Gastroesophageal sphincter (tissue), 4 donors: ENCODE data around the gene SLC37A1. TPM values are rescaled to one million over a fixed set of nuclear protein-coding genes. Genes with fewer than 3 reads are reported as not detected.

Experiments
- ATAC-seq: fragments of 150-250 bp; one replicate; pipeline ENCODE4 v1.9.1; 2016; ENCODE audit warnings: mild to moderate bottlenecking, moderate library complexity
- H3K27ac ChIP-seq, 4 donors: fragments of 200-600 bp; sonication (generic) in 3 of 4; 1 replicate in 3 of 4; 2 replicates in 1 of 4; pipeline ENCODE4 v1.5.1; 2016 to 2019
- H3K27me3 ChIP-seq: fragments of 200-600 bp; sonication (generic); one replicate; pipeline ENCODE4 v1.5.1; 2019
- H3K36me3 ChIP-seq, 2 donors: fragments of 200-600 bp; sonication (generic); one replicate each; pipeline ENCODE4 v1.5.1; 2019; ENCODE audit warnings: control low read depth in 1 of 2
- H3K4me1 ChIP-seq, 3 donors: fragments of 200-600 bp; sonication (generic); 1 replicate in 2 of 3; 2 replicates in 1 of 3; pipeline ENCODE4 v1.5.1; 2016 to 2019; ENCODE audit warnings: control low read depth in 2 of 3
- H3K4me3 ChIP-seq, 2 donors: fragments of 200-600 bp; sonication (generic); one replicate each; pipeline ENCODE4 v1.5.1; 2019; ENCODE audit warnings: mild to moderate bottlenecking in 1 of 2, moderate library complexity in 1 of 2
- H3K9me3 ChIP-seq, 3 donors: fragments of 200-600 bp; sonication (generic); one replicate each; pipeline ENCODE4 v1.5.1; 2017 to 2019; ENCODE audit warnings: control low read depth in 2 of 3
- EP300 ChIP-seq: sonication (generic); formaldehyde crosslinking; IDR thresholded peaks from one replicate; pipeline ENCODE4 v1.6.1; 2017; ENCODE audit warnings: antibody characterized with exemption, mild to moderate bottlenecking
- POLR2A ChIP-seq, 2 donors: fragments of 450-650 bp; IDR thresholded peaks; one replicate each; pipeline ENCODE4 v1.6.1; 2017; ENCODE audit warnings: antibody characterized with exemption in 2 of 2, mild to moderate bottlenecking in 2 of 2, moderate library complexity in 1 of 2
- POLR2AphosphoS5 ChIP-seq: sonication (generic); formaldehyde crosslinking; IDR thresholded peaks from one replicate; pipeline ENCODE4 v1.6.1; 2017; ENCODE audit warnings: antibody characterized with exemption
- WGBS, 2 donors: methylation state at CpG; one replicate each; pipeline ENCODE4 v1.1.5; 2018; ENCODE audit warnings: low coverage in 1 of 2; 5-methylcytosine and 5-hydroxymethylcytosine counted together
- total RNA-seq, 4 donors: library from RNA; depleted of rRNA; stranded (reverse); fragments of >200 nt; gene quantifications; one replicate each; pipeline ENCODE4 v1.1.0, GENCODE V29; 2016
- TF ChIP-seq, protein P1 (sequence below), 4 experiments: fragments of 200-600 bp in 2 of 4; fragments of 450-650 bp in 2 of 4; sonication (generic) in 1 of 4; IDR thresholded peaks; one replicate each; pipeline ENCODE4 v1.5.1; 2017 to 2019; ENCODE audit warnings: antibody characterized with exemption in 4 of 4, mild to moderate bottlenecking in 2 of 4, moderate library complexity in 2 of 4

Gene SLC37A1
- total RNA-seq, 4 donors from 2014 or later = 3.7 to 7.8 (median 4.3) TPM

DNA sequence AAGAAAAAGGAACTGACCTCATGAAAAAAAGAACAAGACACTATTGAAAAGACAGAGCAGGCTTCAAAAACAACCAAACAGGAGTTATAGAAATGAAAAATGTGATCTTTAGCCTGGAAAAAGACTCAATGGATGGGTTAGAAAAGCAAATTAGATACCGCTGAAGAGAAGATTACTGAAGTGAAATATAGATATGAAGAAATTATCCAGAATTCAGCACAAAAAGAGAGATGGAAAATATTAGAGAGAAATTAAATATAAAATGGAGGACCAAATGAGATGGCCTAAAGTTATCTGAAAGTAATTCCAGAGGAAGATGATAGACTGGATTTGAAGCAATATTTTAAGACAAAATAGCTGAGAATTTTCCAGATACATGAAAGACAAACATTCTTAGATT lies 63.0 kb downstream of the SLC37A1 start:
- H3K27me3 ChIP-seq = no peaks in the 10 kb centered on the region
- H3K4me3 ChIP-seq = no peak overlapping the region
- no peak for ATAC-seq
- 89 to 100% methylated on average over 1 of the region's 1 CpG for WGBS, 2 donors
- H3K27ac ChIP-seq = no peak overlapping the region
- TF ChIP-seq, protein P1, sequence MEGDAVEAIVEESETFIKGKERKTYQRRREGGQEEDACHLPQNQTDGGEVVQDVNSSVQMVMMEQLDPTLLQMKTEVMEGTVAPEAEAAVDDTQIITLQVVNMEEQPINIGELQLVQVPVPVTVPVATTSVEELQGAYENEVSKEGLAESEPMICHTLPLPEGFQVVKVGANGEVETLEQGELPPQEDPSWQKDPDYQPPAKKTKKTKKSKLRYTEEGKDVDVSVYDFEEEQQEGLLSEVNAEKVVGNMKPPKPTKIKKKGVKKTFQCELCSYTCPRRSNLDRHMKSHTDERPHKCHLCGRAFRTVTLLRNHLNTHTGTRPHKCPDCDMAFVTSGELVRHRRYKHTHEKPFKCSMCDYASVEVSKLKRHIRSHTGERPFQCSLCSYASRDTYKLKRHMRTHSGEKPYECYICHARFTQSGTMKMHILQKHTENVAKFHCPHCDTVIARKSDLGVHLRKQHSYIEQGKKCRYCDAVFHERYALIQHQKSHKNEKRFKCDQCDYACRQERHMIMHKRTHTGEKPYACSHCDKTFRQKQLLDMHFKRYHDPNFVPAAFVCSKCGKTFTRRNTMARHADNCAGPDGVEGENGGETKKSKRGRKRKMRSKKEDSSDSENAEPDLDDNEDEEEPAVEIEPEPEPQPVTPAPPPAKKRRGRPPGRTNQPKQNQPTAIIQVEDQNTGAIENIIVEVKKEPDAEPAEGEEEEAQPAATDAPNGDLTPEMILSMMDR (IDR thresholded peaks at IDR 0.05) = no peak
- TF ChIP-seq POLR2A (IDR thresholded peaks at IDR 0.05) (no peak), POLR2AphosphoS5 (no peak), EP300 (no peak)
- peaks cover 0 to 18% (median 0%) of the 10 kb centered on the region in 3 donors for H3K9me3 ChIP-seq
- peaks cover 0 to 53% of the 10 kb centered on the region in 2 donors for H3K36me3 ChIP-seq
- H3K4me1 ChIP-seq = no peaks in the 10 kb centered on the region

DNA sequence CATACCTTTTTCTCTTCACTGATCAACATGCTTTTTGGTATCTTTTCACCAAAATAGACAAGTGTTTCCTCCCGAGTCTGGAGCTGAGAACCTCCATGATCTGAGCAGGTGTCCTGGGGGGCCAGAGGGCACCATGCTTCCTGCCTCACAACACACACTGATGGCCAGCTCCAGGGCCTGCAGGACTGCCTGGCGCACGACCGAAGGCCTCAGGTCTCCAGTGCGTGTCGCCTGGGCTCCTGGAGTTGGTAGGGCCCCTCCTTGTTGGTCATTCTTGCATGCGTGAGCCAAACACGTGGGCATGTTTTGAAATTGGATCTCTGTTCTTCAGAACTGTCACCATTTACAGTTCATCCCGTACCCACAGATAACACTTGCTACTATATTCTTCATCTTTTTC lies 64.4 kb downstream of the SLC37A1 start:
- peaks cover 0 to 40% of the 10 kb centered on the region in 2 donors for H3K36me3 ChIP-seq
- ATAC-seq = no peak
- no peaks in the 10 kb centered on the region for H3K4me1 ChIP-seq
- TF ChIP-seq POLR2A (IDR thresholded peaks at IDR 0.05) = no peak
- TF ChIP-seq, protein P1 (IDR thresholded peaks at IDR 0.05) = no peak
- no peak for TF ChIP-seq EP300
- no peak for TF ChIP-seq POLR2AphosphoS5
- WGBS, 2 donors = 89 to 100% methylated on average over 5 to 8 of the region's 9 CpGs
- H3K4me3 ChIP-seq = no peak overlapping the region
- H3K27ac ChIP-seq = no peak overlapping the region
- H3K27me3 ChIP-seq = no peaks in the 10 kb centered on the region
- H3K9me3 ChIP-seq = peaks cover 0 to 18% (median 0%) of the 10 kb centered on the region in 3 donors

DNA sequence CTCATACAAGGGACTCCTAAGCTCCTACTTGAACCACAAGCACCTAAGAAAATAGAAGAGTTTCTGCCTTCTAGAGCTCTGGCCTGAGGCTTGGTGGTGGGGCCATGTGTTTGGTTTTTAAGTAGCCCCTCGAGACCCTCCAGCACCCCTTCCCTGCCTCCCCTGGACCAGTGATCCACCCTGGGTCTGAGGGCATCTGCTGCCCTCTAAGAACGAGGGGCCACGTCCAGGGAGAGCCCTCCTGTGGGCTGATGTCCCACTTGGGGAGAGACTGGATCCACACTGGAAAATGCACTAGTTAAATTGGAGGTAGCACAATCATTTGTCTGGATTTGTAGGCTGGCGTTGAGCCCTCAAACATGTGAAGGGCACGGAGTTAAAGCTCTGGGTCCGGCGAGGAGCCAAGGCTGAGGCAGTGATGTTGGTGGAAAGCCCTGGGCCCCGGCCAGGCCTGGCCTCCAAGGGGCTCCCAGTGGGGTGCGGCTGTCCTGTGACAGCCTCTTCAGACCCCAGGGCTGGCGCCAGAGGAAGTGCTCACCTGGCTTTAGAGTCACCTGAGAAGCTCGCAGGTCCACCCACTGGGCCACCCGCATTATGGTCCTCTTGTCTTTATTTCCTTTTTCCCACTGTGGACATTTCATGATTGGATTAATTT lies 65.2 kb downstream of the SLC37A1 start:
- 87% methylated on average over 3 to 4 of the region's 12 CpGs for WGBS, 2 donors

GRCh38 chr21:42579456-42580075 lies 65.9 kb downstream of the SLC37A1 start:
- Histone ChIP-seq H3K27me3 (no peaks in the 10 kb centered on the region), H3K27ac (no peak overlapping the region), H3K9me3 (peaks cover 0 to 18% (median 0%) of the 10 kb centered on the region in 3 donors), H3K4me1 (no peaks in the 10 kb centered on the region), H3K36me3 (peaks cover 0 to 33% of the 10 kb centered on the region in 2 donors), H3K4me3 (no peak overlapping the region)
- TF ChIP-seq, protein P1 (IDR thresholded peaks at IDR 0.05) = no peak
- TF ChIP-seq POLR2A (IDR thresholded peaks at IDR 0.05) = no peak
- TF ChIP-seq EP300 = no peak
- TF ChIP-seq POLR2AphosphoS5 = no peak
- 67 to 84% methylated on average over 6 to 10 of the region's 22 CpGs for WGBS, 2 donors
- no peak for ATAC-seq

More for the DNA sequence above, 65.2 kb downstream of the SLC37A1 start:
- TF ChIP-seq POLR2A (IDR thresholded peaks at IDR 0.05) = no peak
- TF ChIP-seq POLR2AphosphoS5 = no peak
- TF ChIP-seq, protein P1 (IDR thresholded peaks at IDR 0.05) = no peak
- TF ChIP-seq EP300 = no peak
- Histone ChIP-seq H3K27me3 (no peaks in the 10 kb centered on the region), H3K36me3 (peaks cover 0 to 35% of the 10 kb centered on the region in 2 donors), H3K27ac (no peak overlapping the region), H3K9me3 (peaks cover 0 to 18% (median 0%) of the 10 kb centered on the region in 3 donors), H3K4me3 (no peak overlapping the region), H3K4me1 (no peaks in the 10 kb centered on the region)
- ATAC-seq = no peak
